SU-DHL-6 (cell line): Measurements from ENCODE around the gene SLC9A7.

Experiments used
- EZH2phosphoT487 ChIP-seq: fragments of 200-600 bp; sonication (generic), shearing (Covaris generic); conservative IDR thresholded peaks from 2 replicates; pipeline ENCODE4 v1.6.1; 2018; ENCODE audit warnings: mild to moderate bottlenecking, antibody characterized with exemption, low read length, moderate library complexity, mixed read lengths
- TF ChIP-seq, protein P1 (sequence below): fragments of 200-600 bp; sonication (generic); IDR thresholded peaks from one replicate; pipeline ENCODE4 v1.5.1; 2017; ENCODE audit warnings: antibody characterized with exemption, mild to moderate bottlenecking, low read length, moderate library complexity; ENCODE audit not compliant: insufficient read depth, poor library complexity, severe bottlenecking

DNA sequence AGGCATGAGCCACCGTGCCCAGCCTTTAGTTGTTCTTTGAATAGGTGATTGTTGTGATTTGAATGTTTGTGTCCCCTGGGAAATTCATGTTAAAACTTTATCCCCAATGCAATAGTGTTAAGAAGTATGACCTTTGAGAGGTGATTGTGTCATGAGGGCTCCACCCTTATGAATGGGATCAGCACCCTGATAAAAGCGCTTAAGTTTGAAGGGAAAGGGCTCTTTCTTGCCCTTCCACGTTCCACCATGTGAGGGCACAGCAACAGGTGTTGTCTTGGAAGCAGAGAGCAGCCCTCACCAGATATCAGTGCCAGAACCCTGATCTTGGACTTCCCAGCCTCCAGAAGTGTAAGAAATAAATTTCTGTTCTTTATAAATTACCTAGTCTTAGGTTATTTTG is 44.2 kb upstream of the SLC9A7 start:
- TF ChIP-seq, protein P1, sequence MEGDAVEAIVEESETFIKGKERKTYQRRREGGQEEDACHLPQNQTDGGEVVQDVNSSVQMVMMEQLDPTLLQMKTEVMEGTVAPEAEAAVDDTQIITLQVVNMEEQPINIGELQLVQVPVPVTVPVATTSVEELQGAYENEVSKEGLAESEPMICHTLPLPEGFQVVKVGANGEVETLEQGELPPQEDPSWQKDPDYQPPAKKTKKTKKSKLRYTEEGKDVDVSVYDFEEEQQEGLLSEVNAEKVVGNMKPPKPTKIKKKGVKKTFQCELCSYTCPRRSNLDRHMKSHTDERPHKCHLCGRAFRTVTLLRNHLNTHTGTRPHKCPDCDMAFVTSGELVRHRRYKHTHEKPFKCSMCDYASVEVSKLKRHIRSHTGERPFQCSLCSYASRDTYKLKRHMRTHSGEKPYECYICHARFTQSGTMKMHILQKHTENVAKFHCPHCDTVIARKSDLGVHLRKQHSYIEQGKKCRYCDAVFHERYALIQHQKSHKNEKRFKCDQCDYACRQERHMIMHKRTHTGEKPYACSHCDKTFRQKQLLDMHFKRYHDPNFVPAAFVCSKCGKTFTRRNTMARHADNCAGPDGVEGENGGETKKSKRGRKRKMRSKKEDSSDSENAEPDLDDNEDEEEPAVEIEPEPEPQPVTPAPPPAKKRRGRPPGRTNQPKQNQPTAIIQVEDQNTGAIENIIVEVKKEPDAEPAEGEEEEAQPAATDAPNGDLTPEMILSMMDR = no peak
- TF ChIP-seq EZH2phosphoT487 = no peak
